Activated CD4-positive, alpha-beta memory T cell treated with anti-CD3 and anti-CD28 coated beads for 36 hours (primary cell): ENCODE data around the gene TMEM121B. TPM values are rescaled to one million over a fixed set of nuclear protein-coding genes. Genes with fewer than 3 reads are reported as not detected.

ENCODE experiments used
- CTCF ChIA-PET: fragments of 350-600 bp; sonication (Branson Sonifier 250); formaldehyde crosslinking; loops from one replicate; lab custom pipeline; 2021; ENCODE audit warnings: antibody characterized with exemption, inconsistent platforms; lab: Charles Lee
- POLR2A ChIA-PET: fragments of 350-600 bp; sonication (Branson Sonifier 250); formaldehyde crosslinking; loops from one replicate; lab custom pipeline; 2021; ENCODE audit warnings: antibody characterized with exemption; lab: Charles Lee
- DNase-seq: peaks from one replicate; pipeline ENCODE4 v3.0.0-alpha.2; 2020
- H3K27ac Mint-ChIP-seq: one replicate; pipeline ENCODE4 v1.8.0; 2021; ENCODE audit warnings: mixed read lengths
- H3K27me3 Mint-ChIP-seq: one replicate; pipeline ENCODE4 v1.8.0; 2021; ENCODE audit warnings: mixed read lengths
- H3K36me3 Mint-ChIP-seq: one replicate; pipeline ENCODE4 v1.8.0; 2021; ENCODE audit warnings: mixed read lengths
- H3K4me1 Mint-ChIP-seq: one replicate; pipeline ENCODE4 v1.8.0; 2021; ENCODE audit warnings: low read depth, mixed read lengths
- H3K4me3 Mint-ChIP-seq: one replicate; pipeline ENCODE4 v1.8.0; 2021; ENCODE audit warnings: mild to moderate bottlenecking, mixed read lengths
- H3K9me3 Mint-ChIP-seq: one replicate; pipeline ENCODE4 v1.8.0; 2021; ENCODE audit warnings: mixed read lengths
- intact Hi-C: fragments of 100-400 bp; cut with micrococcal nuclease; formaldehyde crosslinking; loops from one replicate; pipeline ENCODE4 v1.15.1; 2023
- total RNA-seq, 2 experiments: library from RNA; stranded (reverse); gene quantifications; one replicate each; pipeline ENCODE4 v1.2.3, GENCODE V29; 2021

The TMEM121B gene
- under 1 TPM in 1 of 2 experiments, not detected in 1; 0.10 TPM for total RNA-seq

DNA sequence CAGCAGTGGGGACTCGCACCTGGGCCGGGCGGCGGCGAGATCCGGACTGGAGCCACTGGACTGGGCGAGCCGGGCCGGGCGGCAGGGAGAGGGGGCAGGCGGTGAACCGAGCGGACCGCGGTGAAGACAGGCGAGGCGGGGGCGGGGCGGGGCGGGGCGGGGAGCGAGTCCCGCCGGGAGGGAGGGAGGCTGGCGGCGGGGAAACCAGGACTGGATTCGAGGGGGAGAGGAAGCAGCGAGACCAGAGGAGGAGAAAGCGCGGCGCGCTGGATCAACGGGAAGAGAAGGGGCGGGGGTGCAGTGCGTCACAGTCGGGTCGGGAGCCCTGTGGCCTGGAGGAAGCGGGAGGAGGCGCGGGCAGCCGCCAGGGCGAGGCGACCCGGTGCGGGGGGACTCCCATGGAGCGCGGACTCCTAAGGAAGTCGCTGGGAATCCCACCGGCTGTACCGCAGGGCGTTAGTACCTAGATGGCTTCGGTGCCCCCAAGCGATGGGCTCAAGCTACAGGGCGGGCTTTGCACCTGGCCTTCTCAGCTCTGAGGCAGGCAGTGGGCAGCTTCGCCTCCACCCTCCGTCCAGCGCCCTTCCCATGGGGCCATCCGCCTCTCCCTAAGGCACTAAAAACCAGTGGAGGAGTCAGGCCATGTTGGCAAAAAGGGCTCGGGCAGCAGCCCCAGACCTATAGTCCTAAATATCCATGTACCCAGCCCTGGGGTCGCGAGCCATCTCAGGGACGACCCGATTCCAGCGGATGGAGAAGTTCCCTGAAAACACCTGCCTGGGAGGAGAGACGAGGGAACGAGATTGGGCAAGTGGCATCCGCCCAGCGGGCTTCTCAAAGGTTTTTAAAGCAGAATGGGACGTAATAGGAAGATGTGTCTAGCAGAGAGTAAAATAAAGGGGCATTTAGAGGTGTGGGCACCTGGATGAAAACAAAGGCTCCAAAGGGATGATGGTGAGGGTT lies at the start of gene TMEM121B:
Gene TMEM121B (minus strand): TSS at position 128 of the 963 bp plus-strand sequence. CDS start 233 bp downstream, outside the sequence.
- no peaks in the 10 kb centered on the region for H3K9me3 Mint-ChIP-seq
- ChIA-PET POLR2A (no interaction called here), CTCF (no interaction called here)
- peak within 1 kb of the TSS; percentile 53 for H3K4me3 Mint-ChIP-seq
- H3K36me3 Mint-ChIP-seq = peaks cover 1% of the 10 kb centered on the region
- DNase-seq = peak; percentile 45
- H3K27ac Mint-ChIP-seq = no peak within 1 kb of the TSS
- H3K27me3 Mint-ChIP-seq = peaks cover 10% of the 10 kb centered on the region
- intact Hi-C loops = no loop called here
- peaks cover 27% of the 10 kb centered on the region for H3K4me1 Mint-ChIP-seq

- ChIA-PET POLR2A (no interaction called here), CTCF (interaction anchor here (9.0 kb wide), 1 partner anchor 92 kb away, joined by 125 read pairs; no protein-coding TSS in a partner anchor)
- H3K9me3 Mint-ChIP-seq = no peaks in the 10 kb centered on the region
- no peak for DNase-seq
- no peak overlapping the region for H3K4me3 Mint-ChIP-seq
- H3K4me1 Mint-ChIP-seq = peaks cover 7% of the 10 kb centered on the region
- intact Hi-C loops = no loop called here
- no peaks in the 10 kb centered on the region for H3K36me3 Mint-ChIP-seq
- no peaks in the 10 kb centered on the region for H3K27me3 Mint-ChIP-seq
- no peak overlapping the region for H3K27ac Mint-ChIP-seq
These were observed 46.3 kb upstream of the TMEM121B start for GRCh38 chr22:17167486-17167885.

DNA sequence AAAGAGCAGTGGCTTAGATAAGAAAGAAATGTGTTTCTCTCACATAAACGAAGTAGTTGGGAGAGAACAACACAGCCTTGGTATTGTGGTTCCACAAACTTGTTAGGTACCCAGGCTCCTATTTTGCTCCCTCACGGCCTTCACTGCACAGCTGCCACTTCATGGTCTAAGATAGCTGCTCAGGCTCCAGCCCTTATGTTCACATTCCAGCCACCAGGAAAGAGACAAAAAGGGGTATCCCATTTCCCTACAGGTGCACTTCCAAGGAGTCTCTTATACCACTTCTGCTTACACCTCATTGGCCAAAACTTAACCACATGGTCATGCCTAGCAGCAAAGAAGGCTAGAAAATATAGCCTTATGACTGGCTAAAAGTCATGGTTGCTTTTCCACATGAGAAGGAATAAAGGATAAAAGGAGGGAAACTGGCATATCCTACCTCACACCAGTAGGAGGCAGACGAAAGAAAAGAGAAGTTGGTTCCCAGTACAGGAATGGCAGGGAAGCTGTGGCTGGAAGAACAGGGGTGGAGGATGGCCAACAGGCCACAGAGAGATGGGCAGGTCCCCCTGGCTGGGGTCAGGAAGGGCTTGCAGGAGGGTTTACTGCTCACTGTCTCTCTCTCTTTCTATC lies 43.3 kb upstream of the TMEM121B start:
- DNase-seq = no peak
- Mint-ChIP-seq H3K27ac (no peak overlapping the region), H3K36me3 (no peaks in the 10 kb centered on the region), H3K4me1 (peaks cover 6% of the 10 kb centered on the region), H3K27me3 (no peaks in the 10 kb centered on the region), H3K4me3 (no peak overlapping the region), H3K9me3 (no peaks in the 10 kb centered on the region)
- POLR2A ChIA-PET = interaction anchor here (0.6 kb wide), 1 partner anchor 316 kb away, joined by 3 read pairs; no protein-coding TSS in a partner anchor
- CTCF ChIA-PET = no interaction called here
- intact Hi-C loops = loop anchor here (5.0 kb wide), 1 partner anchor 337 kb away; the partner anchor contains the start of gene XKR3

- Mint-ChIP-seq H3K9me3 (no peaks in the 10 kb centered on the region), H3K27ac (no peak overlapping the region), H3K36me3 (no peaks in the 10 kb centered on the region), H3K4me1 (peaks cover 12% of the 10 kb centered on the region), H3K27me3 (no peaks in the 10 kb centered on the region), H3K4me3 (no peak overlapping the region)
- ChIA-PET POLR2A (no interaction called here), CTCF (interaction anchor here (7.9 kb wide), 1 partner anchor 9 kb away, joined by 121 read pairs; no protein-coding TSS in a partner anchor)
- DNase-seq = no peak
- intact Hi-C loops = loop anchor here (5.0 kb wide), 1 partner anchor 335 kb away; the partner anchor contains the start of gene XKR3
These were observed 41.6 kb upstream of the TMEM121B start for GRCh38 chr22:17162731-17163130.

DNA sequence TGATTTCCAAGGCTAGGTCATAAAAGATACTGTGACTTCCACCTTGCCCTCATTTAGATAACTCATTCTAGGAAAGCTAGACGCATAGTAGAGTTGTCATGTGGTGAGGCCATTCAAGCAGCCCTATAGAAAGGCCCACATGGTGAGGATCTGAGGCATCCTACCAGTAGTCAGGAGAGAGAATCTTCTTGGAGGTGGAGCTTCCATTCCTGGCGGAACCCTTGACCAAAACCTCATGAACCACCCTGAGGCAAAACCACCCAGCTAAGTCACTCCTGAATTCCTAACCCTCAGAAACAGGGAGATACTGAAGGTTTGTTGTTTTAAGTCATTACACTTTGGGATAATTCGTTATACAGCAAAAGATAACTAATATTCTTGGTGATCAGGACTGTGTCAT lies 40.8 kb upstream of the TMEM121B start:
- ChIA-PET CTCF (interaction anchor here (0.6 to 7.9 kb wide), 3 partner anchors 10 to 916 kb away, joined by 3 to 121 read pairs (median 3); no protein-coding TSS in a partner anchor), POLR2A (interaction anchor here (0.6 kb wide), 1 partner anchor 74 kb away, joined by 4 read pairs; no protein-coding TSS in a partner anchor)
- H3K4me1 Mint-ChIP-seq = peaks cover 18% of the 10 kb centered on the region
- intact Hi-C loops = loop anchor here (5.0 kb wide), 1 partner anchor 335 kb away; the partner anchor contains the start of gene XKR3
- no peak overlapping the region for H3K4me3 Mint-ChIP-seq
- H3K36me3 Mint-ChIP-seq = no peaks in the 10 kb centered on the region
- H3K27me3 Mint-ChIP-seq = no peaks in the 10 kb centered on the region
- H3K9me3 Mint-ChIP-seq = no peaks in the 10 kb centered on the region
- H3K27ac Mint-ChIP-seq = no peak overlapping the region
- no peak for DNase-seq

GRCh38 chr22:17159504-17159951 lies 38.4 kb upstream of the TMEM121B start:
- peak overlapping the region; percentile 84 for H3K27ac Mint-ChIP-seq
- CTCF ChIA-PET = interaction anchor here (1.0 to 7.9 kb wide), 4 partner anchors 13 to 342 kb away, joined by 3 to 121 read pairs (median 6); no protein-coding TSS in a partner anchor

DNA sequence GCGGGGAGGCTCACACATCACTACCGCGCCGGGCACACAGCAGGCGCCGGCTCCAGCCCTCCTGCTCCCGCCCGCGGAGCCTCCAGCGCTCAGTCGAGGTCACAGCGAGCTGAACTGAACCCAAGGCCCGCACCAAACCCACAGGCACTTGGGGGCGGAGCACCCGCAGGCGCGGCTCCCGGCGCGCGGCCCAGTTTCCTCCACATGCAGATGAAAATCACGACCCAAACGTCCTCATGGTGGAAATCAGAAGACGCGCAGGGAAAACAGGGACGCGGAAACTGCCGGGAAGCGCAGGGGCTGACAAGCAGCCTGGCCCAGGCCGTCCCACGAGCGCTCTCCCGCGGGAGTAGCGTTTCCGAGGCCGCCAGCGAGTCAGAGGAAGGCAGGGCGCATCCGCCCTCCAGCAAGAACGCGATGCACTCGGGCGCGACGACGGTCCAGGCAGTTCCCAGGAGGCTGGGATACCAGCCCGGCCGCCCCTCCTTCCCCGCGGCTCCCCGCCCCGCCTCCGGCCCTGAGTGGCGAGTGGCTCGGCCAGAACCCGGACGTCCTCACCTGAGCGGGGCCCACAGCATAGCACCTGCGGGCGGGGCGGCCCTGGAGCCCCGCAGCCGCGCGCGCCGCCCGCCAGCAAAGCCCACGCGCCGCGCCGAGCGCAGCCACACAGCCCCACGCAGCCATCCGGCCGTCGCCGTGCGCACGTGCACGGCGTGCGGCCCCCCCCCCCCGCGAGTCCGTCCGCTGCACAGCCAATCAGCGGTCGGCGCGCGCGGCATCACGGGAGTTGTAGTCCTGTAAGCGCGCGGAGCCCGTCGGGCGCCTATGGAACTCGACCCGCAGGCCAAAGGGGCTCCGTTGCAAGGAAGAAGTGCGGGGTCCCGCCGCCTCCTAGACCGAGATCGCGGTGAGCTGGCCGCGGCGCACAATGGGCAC lies 37.7 kb upstream of the TMEM121B start, which contains the start of gene HDHD5:
Gene HDHD5 (minus strand): TSS at position 710 of the 936 bp plus-strand sequence. CDS start 26 bp downstream, at position 684.
- H3K27ac Mint-ChIP-seq = peak within 1 kb of the TSS; percentile 84
- no peaks in the 10 kb centered on the region for H3K9me3 Mint-ChIP-seq
- peaks cover 30% of the 10 kb centered on the region for H3K4me1 Mint-ChIP-seq
- H3K27me3 Mint-ChIP-seq = no peaks in the 10 kb centered on the region
- peak within 1 kb of the TSS; percentile 80 for H3K4me3 Mint-ChIP-seq
- ChIA-PET POLR2A (interaction anchor here (0.9 to 4.0 kb wide), 6 partner anchors 13 to 480 kb away, joined by 3 to 21 read pairs (median 4); partner anchors contain the start of gene ADA2), CTCF (interaction anchor here (1.0 to 7.9 kb wide), 4 partner anchors 13 to 343 kb away, joined by 3 to 121 read pairs (median 6); no protein-coding TSS in a partner anchor)
- intact Hi-C loops = loop anchor here (1.0 kb wide), 3 partner anchors 12 to 84 kb away; no protein-coding TSS in a partner anchor
- no peaks in the 10 kb centered on the region for H3K36me3 Mint-ChIP-seq
- DNase-seq = peak; percentile 91

More at GRCh38 chr22:17159504-17159951, 38.4 kb upstream of the TMEM121B start:
- peak; percentile 89 for DNase-seq
- Mint-ChIP-seq H3K4me1 (peaks cover 30% of the 10 kb centered on the region), H3K4me3 (peak overlapping the region; percentile 80), H3K36me3 (no peaks in the 10 kb centered on the region), H3K9me3 (no peaks in the 10 kb centered on the region), H3K27me3 (no peaks in the 10 kb centered on the region)
- POLR2A ChIA-PET = interaction anchor here (0.9 to 4.0 kb wide), 7 partner anchors 9 to 480 kb away, joined by 3 to 21 read pairs (median 3); no protein-coding TSS in a partner anchor
- intact Hi-C loops = loop anchor here (1.0 kb wide), 2 partner anchors 12 to 72 kb away; no protein-coding TSS in a partner anchor

DNA sequence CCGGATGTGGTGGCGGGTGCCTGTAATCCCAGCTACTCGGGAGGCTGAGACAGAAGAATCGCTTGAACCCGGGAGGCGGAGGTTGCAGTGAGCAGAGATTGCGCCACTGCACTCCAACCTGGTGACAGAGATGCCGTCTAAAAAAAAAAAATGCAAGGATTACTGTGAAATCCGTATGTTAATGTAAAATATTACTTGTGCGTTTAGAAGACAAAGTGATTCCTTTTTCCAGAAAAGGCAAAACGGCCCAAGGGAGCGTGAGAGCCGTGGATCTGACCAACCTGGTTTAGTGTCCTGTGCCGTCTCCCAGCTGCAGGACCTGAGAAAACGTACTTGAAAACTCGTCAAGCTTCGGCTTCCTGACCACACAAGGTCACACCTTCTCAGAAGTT lies 37.0 kb upstream of the TMEM121B start:
- Mint-ChIP-seq H3K36me3 (no peaks in the 10 kb centered on the region), H3K27ac (peak overlapping the region; percentile 69), H3K9me3 (no peaks in the 10 kb centered on the region), H3K4me1 (peaks cover 30% of the 10 kb centered on the region), H3K27me3 (no peaks in the 10 kb centered on the region), H3K4me3 (peak overlapping the region; percentile 77)
- DNase-seq = no peak
- ChIA-PET CTCF (interaction anchor here (1.0 to 7.9 kb wide), 6 partner anchors 14 to 343 kb away, joined by 3 to 121 read pairs (median 4); no protein-coding TSS in a partner anchor), POLR2A (interaction anchor here (0.9 to 4.0 kb wide), 4 partner anchors 14 to 481 kb away, joined by 4 to 21 read pairs (median 4); partner anchors contain the start of gene ADA2)
- intact Hi-C loops = loop anchor here (1.0 kb wide), 1 partner anchor 83 kb away; no protein-coding TSS in a partner anchor

DNA sequence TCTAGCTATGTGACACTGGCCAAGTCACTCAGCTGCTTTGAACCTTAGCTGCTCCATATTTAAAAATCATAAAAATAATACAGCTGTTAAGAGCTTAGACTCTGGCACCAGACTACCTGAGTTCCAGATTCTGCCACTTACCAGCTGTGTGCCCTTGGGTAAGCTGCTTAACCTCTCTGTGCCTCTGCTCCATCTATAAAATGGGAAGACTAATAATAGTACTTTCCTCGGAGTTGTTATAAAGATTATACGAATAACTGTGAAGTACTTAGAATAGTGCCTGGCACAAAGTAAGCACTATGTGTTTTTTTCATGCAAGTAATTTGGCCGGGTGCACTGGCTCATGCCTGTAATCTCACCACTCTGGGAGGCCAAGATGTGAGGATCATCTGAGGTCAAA lies 36.6 kb upstream of the TMEM121B start:
- Mint-ChIP-seq H3K36me3 (no peaks in the 10 kb centered on the region), H3K27ac (no peak overlapping the region), H3K9me3 (no peaks in the 10 kb centered on the region), H3K4me3 (peak overlapping the region; percentile 77), H3K27me3 (no peaks in the 10 kb centered on the region), H3K4me1 (peaks cover 30% of the 10 kb centered on the region)
- no peak for DNase-seq
- ChIA-PET CTCF (interaction anchor here (1.0 to 7.9 kb wide), 5 partner anchors 14 to 344 kb away, joined by 3 to 121 read pairs (median 4); no protein-coding TSS in a partner anchor), POLR2A (interaction anchor here (0.9 to 4.0 kb wide), 4 partner anchors 14 to 482 kb away, joined by 4 to 21 read pairs (median 4); partner anchors contain the start of gene ADA2)
- intact Hi-C loops = loop anchor here (1.0 kb wide), 1 partner anchor 82 kb away; no protein-coding TSS in a partner anchor

DNA sequence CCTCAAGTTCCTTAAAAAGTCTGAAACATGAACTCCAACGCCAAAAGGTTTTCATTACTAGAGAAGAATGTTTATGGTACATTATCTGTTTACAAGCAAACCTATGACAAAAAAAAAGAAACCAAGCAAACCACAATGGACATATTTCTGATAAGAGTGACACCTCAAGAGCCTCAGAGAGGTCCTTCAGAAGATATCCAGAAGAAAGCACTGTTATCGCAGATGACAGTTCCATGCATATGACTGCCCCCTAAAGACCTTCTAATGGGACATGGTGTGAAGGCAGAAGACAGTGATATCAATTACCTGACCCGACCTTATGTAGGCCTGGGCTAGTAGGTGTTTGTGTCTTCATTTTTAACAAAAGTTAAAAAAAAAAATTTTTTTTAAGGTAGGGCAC lies 34.8 kb upstream of the TMEM121B start:
- Mint-ChIP-seq H3K36me3 (no peaks in the 10 kb centered on the region), H3K9me3 (no peaks in the 10 kb centered on the region), H3K4me1 (peaks cover 33% of the 10 kb centered on the region), H3K27me3 (no peaks in the 10 kb centered on the region), H3K27ac (no peak overlapping the region), H3K4me3 (no peak overlapping the region)
- ChIA-PET POLR2A (no interaction called here), CTCF (interaction anchor here (7.9 kb wide), 1 partner anchor 16 kb away, joined by 121 read pairs; no protein-coding TSS in a partner anchor)
- intact Hi-C loops = no loop called here
- DNase-seq = no peak
